HCT116 (cell line): ENCODE data around the gene ICA1. TPM values are rescaled to one million over a fixed set of nuclear protein-coding genes. Genes with fewer than 3 reads are reported as not detected.
A peak's percentile ranks its signal among the peaks of the same experiment; 100 is the strongest.
"Not testable (repeated sequence)": the region's sequence is repeated elsewhere in the genome, so short reads cannot be mapped to it uniquely, and the experiment has no call there.

ENCODE experiments used
- ATAC-seq: fragments of 200-7000 bp; cut with Tn5 transposase; 2 replicates; pipeline ENCODE4 v1.9.1; 2020; ENCODE audit warnings: mild to moderate bottlenecking, moderate library complexity
- BruUV-seq: library from RNA; stranded (reverse); fragments of 400-500 nt; replicated peaks from 2 replicates; lab custom pipeline; 2021; lab: Mats Ljungman, UMichigan
- CTCF ChIA-PET: fragments of 300-600 bp; sonication (Branson Sonifier 250); formaldehyde crosslinking; loops from one replicate; lab custom pipeline; 2021; ENCODE audit warnings: antibody characterized with exemption; lab: Charles Lee
- POLR2A ChIA-PET: fragments of 300-600, 350-600 bp; sonication (Branson Sonifier 250); formaldehyde crosslinking; loops from one replicate; lab custom pipeline; 2021; ENCODE audit warnings: antibody characterized with exemption; lab: Charles Lee
- RAD21 ChIA-PET, 2 experiments: fragments of 300-600 bp; sonication (Branson Sonifier 250); formaldehyde crosslinking; loops; one replicate each; lab custom pipeline; 2023; ENCODE audit warnings: low total read pairs in 2 of 2; ENCODE audit not compliant: uncharacterized antibody in 2 of 2, unreplicated experiment in 2 of 2, low non-redundant PET in 1 of 2; lab: Charles Lee
- DNase-seq: peaks from one replicate; pipeline ENCODE4 v3.0.0-alpha.2; 2010; ENCODE audit warnings: low read depth, low spot score
- H2AFZ ChIP-seq: fragments of 200-600 bp; shearing (Covaris generic), sonication (generic); 2 replicates; pipeline ENCODE4 v1.6.1; 2017; ENCODE audit warnings: low read depth, mixed run types, mixed read lengths, antibody characterized with exemption, low read length; ENCODE audit not compliant: poor library complexity, severe bottlenecking
- H3K27ac ChIP-seq: 2 replicates; pipeline ENCODE4 v1.5.1; 2012; ENCODE audit warnings: low read depth, low read length
- H3K27me3 ChIP-seq: fragments of 200-600 bp; sonication (generic); 2 replicates; pipeline ENCODE4 v1.6.1; 2016; ENCODE audit warnings: mixed run types, low read length, mixed read lengths; ENCODE audit not compliant: insufficient read depth
- H3K36me3 ChIP-seq, 2 experiments: fragments of 200-500 bp in 1 of 2; fragments of 200-600 bp in 1 of 2; sonication (Bioruptor generic) in 1 of 2; sonication (generic) in 1 of 2; 2 replicates each; pipeline versions ENCODE4 v1.5.1 to v1.6.1; 2014 to 2016; ENCODE audit warnings: low read length in 2 of 2, inconsistent platforms in 1 of 2, mixed read lengths in 1 of 2, mixed run types in 1 of 2; ENCODE audit not compliant: insufficient read depth in 2 of 2, control insufficient read depth in 1 of 2
- H3K4me1 ChIP-seq, 2 experiments: fragments of 200-600 bp in 1 of 2; sonication (generic) in 1 of 2; 2 replicates each; pipeline versions ENCODE4 v1.5.1 to v1.6.1; 2012 to 2017; ENCODE audit warnings: low read length in 2 of 2, inconsistent platforms in 1 of 2, mild to moderate bottlenecking in 1 of 2, mixed read lengths in 1 of 2, mixed run types in 1 of 2, moderate library complexity in 1 of 2; ENCODE audit not compliant: insufficient read depth in 2 of 2, control insufficient read depth in 1 of 2
- H3K4me2 ChIP-seq: fragments of 200-600 bp; sonication (generic); 2 replicates; pipeline ENCODE4 v1.6.1; 2017; ENCODE audit warnings: mixed run types, low read length, mixed read lengths
- H3K4me3 ChIP-seq, 2 experiments: fragments of 200-600 bp in 1 of 2; sonication (generic) in 1 of 2; replicated peaks in 1 of 2; 2 replicates each; pipeline ENCODE4 v1.5.1; 2011 to 2016; ENCODE audit warnings: low read length in 2 of 2, control low read depth in 1 of 2, low read depth in 1 of 2, mild to moderate bottlenecking in 1 of 2, mixed read lengths in 1 of 2, mixed run types in 1 of 2
- H3K79me2 ChIP-seq: fragments of 200-600 bp; sonication (generic); 2 replicates; pipeline ENCODE4 v1.6.1; 2017; ENCODE audit warnings: mild to moderate bottlenecking, mixed run types, low read length, moderate library complexity, mixed read lengths; ENCODE audit not compliant: insufficient read depth
- H3K9ac ChIP-seq: fragments of 200-600 bp; sonication (generic); 2 replicates; pipeline ENCODE4 v1.6.1; 2016; ENCODE audit warnings: low read length, mixed read lengths
- H3K9me2 ChIP-seq: fragments of 200-600 bp; sonication (generic), shearing (Covaris generic); 2 replicates; pipeline ENCODE4 v1.6.1; 2017; ENCODE audit warnings: mixed run types, mild to moderate bottlenecking, moderate library complexity; ENCODE audit not compliant: insufficient read depth
- H3K9me3 ChIP-seq, 2 experiments: fragments of 200-500 bp in 1 of 2; fragments of 200-600 bp in 1 of 2; sonication (Bioruptor generic) in 1 of 2; sonication (generic) in 1 of 2; 2 replicates each; pipeline ENCODE4 v1.6.1; 2014 to 2017; ENCODE audit warnings: low read length in 2 of 2, mixed read lengths in 2 of 2, inconsistent platforms in 1 of 2, low read depth in 1 of 2, mild to moderate bottlenecking in 1 of 2, mixed run types in 1 of 2, moderate library complexity in 1 of 2; ENCODE audit not compliant: control insufficient read depth in 1 of 2, insufficient read depth in 1 of 2
- H4K20me1 ChIP-seq: fragments of 200-600 bp; sonication (generic), shearing (Covaris generic); 2 replicates; pipeline ENCODE4 v1.6.1; 2017; ENCODE audit warnings: mixed run types, mild to moderate bottlenecking, moderate library complexity; ENCODE audit not compliant: insufficient read depth
- EGR1 ChIP-seq: IDR thresholded peaks from 2 replicates; pipeline ENCODE4 v1.6.1; 2012; ENCODE audit warnings: low read depth
- YY1 ChIP-seq: IDR thresholded peaks from 2 replicates; pipeline ENCODE4 v1.6.1; 2011; ENCODE audit warnings: low read length, low read depth, moderate library complexity, mild to moderate bottlenecking; ENCODE audit not compliant: insufficient replicate concordance; ENCODE audit errors: extremely low read depth
- intact Hi-C: fragments of 100-400 bp; cut with micrococcal nuclease; formaldehyde crosslinking; loops from 2 replicates; pipeline ENCODE4 v1.10.0; 2022
- total RNA-seq: library from RNA; stranded (reverse); gene quantifications from one replicate; pipeline ENCODE4 v1.2.1, GENCODE V29; 2021; ENCODE audit not compliant: unreplicated experiment

ICA1 gene
- total RNA-seq, 1 experiment from 2014 or later: 16.4 TPM

GRCh38 chr7:8303904-8304528 lies 42.0 kb upstream of the ICA1 start:
- Histone ChIP-seq H3K27me3 (no peaks in the 10 kb centered on the region), H3K9ac (peak overlapping the region; percentile 64), H3K36me3 (no peaks in the 10 kb centered on the region), H3K79me2 (no peaks in the 10 kb centered on the region), H3K9me2 (no peaks in the 10 kb centered on the region), H4K20me1 (no peaks in the 10 kb centered on the region), H3K27ac (peak overlapping the region; percentile 60), H3K4me3 (peak overlapping the region; percentile 41 to 65), H3K9me3 (no peaks in the 10 kb centered on the region), H3K4me2 (peak overlapping the region; percentile 90), H2AFZ (peak overlapping the region; percentile 77), H3K4me1 (peaks cover 11 to 20% of the 10 kb centered on the region in 2 experiments)
- TSS peak; percentile 53 for BruUV-seq
- intact Hi-C loops: no loop called here
- peak; percentile 26 for DNase-seq
- ChIA-PET POLR2A (no interaction called here), RAD21 (no interaction called here), CTCF (no interaction called here)
- peak; percentile 87 for TF ChIP-seq YY1
- no peak for TF ChIP-seq EGR1
- ATAC-seq: peak; percentile 97

GRCh38 chr7:8297023-8297422 lies 35.1 kb upstream of the ICA1 start:
- H3K9me3 ChIP-seq, BruUV-seq, H3K9me2 ChIP-seq, DNase-seq, H3K36me3 ChIP-seq, H4K20me1 ChIP-seq, H3K27me3 ChIP-seq, H3K9ac ChIP-seq, H3K79me2 ChIP-seq, H3K4me2 ChIP-seq, H3K4me3 ChIP-seq, POLR2A ChIA-PET, ATAC-seq, H3K27ac ChIP-seq, H3K4me1 ChIP-seq, RAD21 ChIA-PET: not testable (repeated sequence)
- intact Hi-C loops: loop anchor here (2.0 to 10.0 kb wide), 5 partner anchors 80 to 1192 kb away; no protein-coding TSS in a partner anchor
- CTCF ChIA-PET: interaction anchor here (0.8 to 1.7 kb wide), 6 partner anchors 9 to 1194 kb away, joined by 3 to 11 read pairs (median 4); no protein-coding TSS in a partner anchor
- peak overlapping the region; percentile 94 for H2AFZ ChIP-seq
